ENCODE results near the gene GRIN2A.

The GRIN2A gene

GRCh38 chr16:10138881-10139280, 43.3 kb downstream of the GRIN2A start:
- no peak for TF ChIP-seq CTCF (IDR thresholded peaks at IDR 0.05; ENCODE audit: borderline replicate concordance, insufficient read depth, low read depth, low read length)
- H3K4me3 ChIP-seq (ENCODE audit: low read depth, low read length), result no peak overlapping the region

GRCh38 chr16:10137341-10137740, 44.9 kb downstream of the GRIN2A start:
- H3K4me3 ChIP-seq (ENCODE audit: low read depth, low read length), result no peak overlapping the region
- no peak for TF ChIP-seq CTCF (IDR thresholded peaks at IDR 0.05; ENCODE audit: borderline replicate concordance, insufficient read depth, low read depth, low read length)

GRCh38 chr16:10136916-10137315, 45.3 kb downstream of the GRIN2A start:
- no peak for TF ChIP-seq CTCF (IDR thresholded peaks at IDR 0.05; ENCODE audit: borderline replicate concordance, insufficient read depth, low read depth, low read length)
- no peak overlapping the region for H3K4me3 ChIP-seq (ENCODE audit: low read depth, low read length)

GRCh38 chr16:10130538-10130937, 51.7 kb downstream of the GRIN2A start:
- H3K4me3 ChIP-seq (ENCODE audit: low read depth, low read length), result no peak overlapping the region
- TF ChIP-seq CTCF (IDR thresholded peaks at IDR 0.05; ENCODE audit: borderline replicate concordance, insufficient read depth, low read depth, low read length), result no peak

- no peak for TF ChIP-seq CTCF (IDR thresholded peaks at IDR 0.05; ENCODE audit: borderline replicate concordance, insufficient read depth, low read depth, low read length)
- no peak overlapping the region for H3K4me3 ChIP-seq (ENCODE audit: low read depth, low read length)
Observed at GRCh38 chr16:10128397-10129258, 53.6 kb downstream of the GRIN2A start.

- no peak overlapping the region for H3K4me3 ChIP-seq (ENCODE audit: low read depth, low read length)
Observed at GRCh38 chr16:10126686-10127085, 55.5 kb downstream of the GRIN2A start.

More at GRCh38 chr16:10126686-10127085, 55.5 kb downstream of the GRIN2A start:
- TF ChIP-seq CTCF (IDR thresholded peaks at IDR 0.05; ENCODE audit: borderline replicate concordance, insufficient read depth, low read depth, low read length), result no peak
